ENCODE measurements around the gene MAGI2.

MAGI2 gene

DNA sequence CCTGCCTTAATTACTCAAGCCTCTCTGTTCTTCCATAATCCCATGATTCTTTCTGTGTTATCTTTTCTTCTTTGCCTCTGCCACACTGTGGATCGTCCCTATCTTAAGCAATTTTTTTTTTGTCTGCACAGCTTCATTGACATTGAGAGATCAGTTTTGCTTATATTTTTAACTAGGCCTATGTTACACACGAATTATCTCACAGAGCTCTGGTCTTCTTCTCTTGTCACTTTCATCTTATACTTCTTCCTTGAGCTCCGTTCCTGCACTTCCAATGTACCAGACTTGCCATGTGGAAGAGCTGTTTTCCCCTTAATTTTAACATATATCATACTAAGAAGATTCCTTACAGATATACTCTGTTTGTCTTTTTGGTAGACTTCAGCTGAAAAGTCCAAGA is 106.1 kb downstream of the MAGI2 start:
- TF ChIP-seq, protein P1, sequence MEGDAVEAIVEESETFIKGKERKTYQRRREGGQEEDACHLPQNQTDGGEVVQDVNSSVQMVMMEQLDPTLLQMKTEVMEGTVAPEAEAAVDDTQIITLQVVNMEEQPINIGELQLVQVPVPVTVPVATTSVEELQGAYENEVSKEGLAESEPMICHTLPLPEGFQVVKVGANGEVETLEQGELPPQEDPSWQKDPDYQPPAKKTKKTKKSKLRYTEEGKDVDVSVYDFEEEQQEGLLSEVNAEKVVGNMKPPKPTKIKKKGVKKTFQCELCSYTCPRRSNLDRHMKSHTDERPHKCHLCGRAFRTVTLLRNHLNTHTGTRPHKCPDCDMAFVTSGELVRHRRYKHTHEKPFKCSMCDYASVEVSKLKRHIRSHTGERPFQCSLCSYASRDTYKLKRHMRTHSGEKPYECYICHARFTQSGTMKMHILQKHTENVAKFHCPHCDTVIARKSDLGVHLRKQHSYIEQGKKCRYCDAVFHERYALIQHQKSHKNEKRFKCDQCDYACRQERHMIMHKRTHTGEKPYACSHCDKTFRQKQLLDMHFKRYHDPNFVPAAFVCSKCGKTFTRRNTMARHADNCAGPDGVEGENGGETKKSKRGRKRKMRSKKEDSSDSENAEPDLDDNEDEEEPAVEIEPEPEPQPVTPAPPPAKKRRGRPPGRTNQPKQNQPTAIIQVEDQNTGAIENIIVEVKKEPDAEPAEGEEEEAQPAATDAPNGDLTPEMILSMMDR (conservative IDR thresholded peaks at IDR 0.05), result no peak
- H3K27ac ChIP-seq, result no peak overlapping the region

DNA sequence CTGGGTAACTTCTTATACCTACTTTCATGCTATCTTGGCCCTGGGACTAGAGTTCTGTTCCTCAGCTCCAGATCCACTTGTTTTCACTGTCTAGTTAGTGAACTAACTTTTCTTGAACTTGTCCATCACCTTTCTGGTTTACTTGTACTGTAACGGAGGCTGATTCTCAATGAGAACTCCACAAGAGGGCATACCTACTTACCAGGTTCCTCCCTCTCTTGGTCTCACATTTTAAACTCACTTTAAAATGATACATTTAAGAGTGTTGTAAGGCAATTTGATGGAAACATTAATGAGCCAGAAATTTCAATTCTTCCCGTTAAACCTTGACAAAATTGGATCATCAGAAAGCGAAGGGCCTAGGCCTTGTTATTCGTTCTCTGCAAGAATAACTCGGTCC is 111.6 kb downstream of the MAGI2 start:
- H3K27ac ChIP-seq, result no peak overlapping the region
- TF ChIP-seq, protein P1 (conservative IDR thresholded peaks at IDR 0.05), result no peak

DNA sequence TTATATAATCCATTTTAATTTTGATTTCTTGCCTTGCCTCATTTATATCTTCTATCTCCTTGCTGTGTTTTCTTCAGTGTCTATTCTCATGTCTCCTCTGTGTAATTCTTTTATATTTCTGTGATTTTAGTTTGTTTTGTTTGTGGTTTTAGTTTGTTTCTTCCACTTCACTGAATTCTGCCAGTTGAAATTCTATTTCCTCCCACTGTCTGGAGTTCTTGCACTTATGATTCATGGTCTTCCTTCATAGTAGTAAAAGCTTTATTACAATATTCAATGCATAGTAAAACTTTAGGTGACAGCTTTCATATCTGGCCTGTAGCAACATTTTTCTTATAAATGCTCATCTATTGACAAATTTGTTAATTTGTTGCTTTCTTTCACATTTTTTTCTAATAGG is 113.3 kb downstream of the MAGI2 start:
- TF ChIP-seq, protein P1 (conservative IDR thresholded peaks at IDR 0.05), result no peak
- no peak overlapping the region for H3K27ac ChIP-seq

DNA sequence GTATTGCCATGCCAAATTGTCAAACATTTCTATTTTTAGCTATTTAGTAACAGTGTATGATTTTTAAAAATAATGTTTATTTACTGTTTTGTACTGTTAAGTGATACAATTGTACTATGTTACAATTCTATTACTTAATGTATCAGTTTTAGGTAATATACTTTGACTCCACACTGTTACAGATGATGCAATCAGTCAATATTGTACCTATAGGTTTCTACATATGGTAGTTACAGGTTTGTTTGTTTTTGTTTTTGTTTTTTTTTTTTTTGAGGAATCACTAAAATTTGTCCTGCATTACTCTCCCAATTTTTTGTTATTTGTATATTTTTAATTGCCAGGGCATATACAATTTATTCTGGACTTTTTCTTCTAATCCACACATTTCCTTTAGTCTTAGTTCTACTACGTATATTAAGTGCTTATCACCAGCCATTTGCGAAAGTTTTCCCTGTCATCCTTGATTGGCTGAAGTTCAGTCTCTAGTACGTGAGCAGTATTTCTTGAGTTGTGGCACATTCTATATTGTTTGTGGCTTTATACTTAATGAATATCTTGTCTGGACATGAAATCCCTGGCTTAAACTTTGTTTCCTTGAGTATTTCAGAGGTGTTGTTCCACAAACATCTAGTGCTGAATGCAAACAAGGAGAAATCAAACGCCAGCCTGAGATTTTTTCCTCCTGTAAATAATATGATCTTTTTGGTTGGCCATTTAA is 114.1 kb downstream of the MAGI2 start:
- TF ChIP-seq, protein P1 (conservative IDR thresholded peaks at IDR 0.05), result no peak
- no peak overlapping the region for H3K27ac ChIP-seq

DNA sequence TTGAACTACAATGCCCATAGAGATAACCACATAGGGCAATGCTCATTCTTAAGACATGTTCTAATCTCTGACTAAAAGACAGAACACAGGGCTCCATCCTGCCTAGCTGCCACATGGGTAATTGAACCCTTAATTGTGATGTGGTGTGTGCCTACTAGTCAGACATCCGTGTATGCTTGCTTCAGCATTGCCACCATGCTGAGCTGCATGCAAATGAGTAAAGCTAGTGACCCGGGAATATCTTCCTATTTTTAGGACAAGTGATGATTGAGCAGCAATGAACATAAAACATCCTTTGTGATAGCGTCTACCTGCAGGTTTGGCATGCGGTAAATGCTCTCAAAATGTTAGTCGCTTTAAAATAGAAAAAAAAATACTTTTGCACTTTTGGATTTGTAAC is 115.8 kb downstream of the MAGI2 start:
- TF ChIP-seq, protein P1 (conservative IDR thresholded peaks at IDR 0.05), result no peak
- H3K27ac ChIP-seq, result no peak overlapping the region

DNA sequence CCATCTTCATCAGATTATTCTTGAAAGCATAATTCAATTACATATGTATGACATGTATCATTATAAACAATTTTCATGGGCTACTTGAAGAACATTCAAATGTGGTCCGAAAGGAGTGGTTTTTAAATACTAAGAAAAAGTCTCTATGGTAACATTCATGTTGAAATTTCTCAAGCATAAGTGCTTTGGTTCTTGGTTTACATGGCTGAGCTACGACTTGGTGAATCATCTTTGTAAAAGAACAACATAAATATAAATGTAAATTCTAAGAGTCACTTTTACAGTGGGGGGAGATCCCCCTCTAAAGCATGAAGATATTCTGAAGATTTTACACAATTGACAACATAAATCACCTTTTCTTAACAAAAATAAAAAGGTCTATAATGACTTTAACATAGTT is 118.6 kb downstream of the MAGI2 start:
- H3K27ac ChIP-seq, result no peak overlapping the region
- TF ChIP-seq, protein P1 (conservative IDR thresholded peaks at IDR 0.05), result no peak

DNA sequence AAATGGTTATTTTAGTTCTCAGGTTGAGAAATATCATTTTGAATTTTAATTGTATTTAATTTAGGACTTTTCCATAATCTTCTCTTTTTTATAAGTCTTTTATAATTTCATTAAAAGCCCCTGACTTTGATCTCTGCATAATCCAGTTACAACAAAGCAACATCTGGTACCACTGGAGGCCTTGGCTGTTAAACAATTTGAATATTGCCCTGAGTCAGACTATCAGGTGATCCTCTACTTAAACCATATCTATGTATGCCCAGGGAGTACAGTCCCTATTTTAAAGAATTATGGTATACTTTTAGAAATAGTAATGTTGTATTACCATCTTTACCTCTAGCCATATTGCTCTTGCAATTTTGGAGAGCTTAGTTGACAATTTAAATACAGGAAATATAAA is 119.1 kb downstream of the MAGI2 start:
- no peak overlapping the region for H3K27ac ChIP-seq
- TF ChIP-seq, protein P1 (conservative IDR thresholded peaks at IDR 0.05), result no peak
